ENCODE data around the gene CSMD2. TPM values are rescaled to one million over a fixed set of nuclear protein-coding genes. Genes with fewer than 3 reads are reported as not detected.

The CSMD2 gene
- total and polyA plus RNA-seq, 7 donors: under 0.01 to 0.83 (median 0.16) TPM

DNA sequence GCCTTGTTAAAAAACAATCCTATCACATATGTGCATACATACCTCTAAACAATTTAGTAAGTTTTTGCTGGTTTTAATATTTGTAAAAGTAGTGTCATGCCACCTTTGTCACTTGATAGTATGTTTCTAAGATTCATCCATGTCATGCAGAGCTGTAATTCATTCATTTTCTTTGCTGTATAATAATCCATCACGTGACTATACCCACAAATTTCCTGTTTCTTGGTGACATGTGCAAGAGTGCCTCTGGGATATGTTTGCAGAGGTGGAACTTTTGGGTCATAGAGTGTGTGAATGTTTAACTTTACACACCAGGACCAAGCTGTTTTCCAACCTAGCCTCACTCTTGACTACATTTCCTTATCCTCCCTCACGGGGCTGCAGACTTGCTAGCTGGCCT, 629.7 kb downstream of the CSMD2 start:
- 15 to 66% methylated on average over 2 of the region's 2 CpGs for WGBS, 2 donors
- H3K27me3 ChIP-seq: no peaks in the 10 kb centered on the region
- no peaks in the 10 kb centered on the region for H3K9me3 ChIP-seq
- H3K27ac ChIP-seq: no peak overlapping the region
- intact Hi-C loops (cut with DNase I): no loop called here
- no peak for TF ChIP-seq POLR2A (IDR thresholded peaks at IDR 0.05)
- no peak for TF ChIP-seq POLR2AphosphoS5 (IDR thresholded peaks at IDR 0.05)
- no peak for TF ChIP-seq EP300 (IDR thresholded peaks at IDR 0.05)
- TF ChIP-seq, protein P1, sequence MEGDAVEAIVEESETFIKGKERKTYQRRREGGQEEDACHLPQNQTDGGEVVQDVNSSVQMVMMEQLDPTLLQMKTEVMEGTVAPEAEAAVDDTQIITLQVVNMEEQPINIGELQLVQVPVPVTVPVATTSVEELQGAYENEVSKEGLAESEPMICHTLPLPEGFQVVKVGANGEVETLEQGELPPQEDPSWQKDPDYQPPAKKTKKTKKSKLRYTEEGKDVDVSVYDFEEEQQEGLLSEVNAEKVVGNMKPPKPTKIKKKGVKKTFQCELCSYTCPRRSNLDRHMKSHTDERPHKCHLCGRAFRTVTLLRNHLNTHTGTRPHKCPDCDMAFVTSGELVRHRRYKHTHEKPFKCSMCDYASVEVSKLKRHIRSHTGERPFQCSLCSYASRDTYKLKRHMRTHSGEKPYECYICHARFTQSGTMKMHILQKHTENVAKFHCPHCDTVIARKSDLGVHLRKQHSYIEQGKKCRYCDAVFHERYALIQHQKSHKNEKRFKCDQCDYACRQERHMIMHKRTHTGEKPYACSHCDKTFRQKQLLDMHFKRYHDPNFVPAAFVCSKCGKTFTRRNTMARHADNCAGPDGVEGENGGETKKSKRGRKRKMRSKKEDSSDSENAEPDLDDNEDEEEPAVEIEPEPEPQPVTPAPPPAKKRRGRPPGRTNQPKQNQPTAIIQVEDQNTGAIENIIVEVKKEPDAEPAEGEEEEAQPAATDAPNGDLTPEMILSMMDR (IDR thresholded peaks at IDR 0.05): no peak
- no peaks in the 10 kb centered on the region for H3K4me1 ChIP-seq
- no peak for DNase-seq
- no peak overlapping the region for H3K4me3 ChIP-seq
- no peaks in the 10 kb centered on the region for H3K36me3 ChIP-seq

DNA sequence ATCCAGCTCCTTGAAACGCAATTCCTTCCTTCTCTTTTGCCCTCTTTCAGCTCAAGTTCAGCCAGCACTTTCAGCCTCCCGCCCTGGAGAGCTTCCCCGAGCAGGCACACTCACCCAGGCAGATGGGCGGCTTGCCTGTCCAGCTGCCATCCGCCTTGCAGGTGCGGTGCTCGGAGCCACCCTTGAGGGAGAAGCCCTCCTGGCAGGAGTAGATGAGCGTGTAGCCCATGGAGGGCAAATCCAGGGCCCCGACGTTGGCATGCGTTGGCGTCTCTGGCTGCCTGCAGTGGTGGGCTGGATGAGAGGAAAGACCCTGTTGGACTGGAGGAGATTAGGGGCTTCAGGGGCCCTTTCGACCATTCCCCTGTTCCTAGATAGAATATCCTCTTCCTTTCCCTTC, 632.1 kb downstream of the CSMD2 start:
- Histone ChIP-seq H3K9me3 (no peaks in the 10 kb centered on the region), H3K27me3 (no peaks in the 10 kb centered on the region), H3K27ac (no peak overlapping the region), H3K36me3 (no peaks in the 10 kb centered on the region), H3K4me3 (no peak overlapping the region), H3K4me1 (no peaks in the 10 kb centered on the region)
- TF ChIP-seq POLR2A (IDR thresholded peaks at IDR 0.05) (no peak), POLR2AphosphoS5 (IDR thresholded peaks at IDR 0.05) (no peak), EP300 (IDR thresholded peaks at IDR 0.05) (no peak)
- TF ChIP-seq, protein P1 (IDR thresholded peaks at IDR 0.05): no peak
- 85 to 91% methylated on average over 13 of the region's 13 CpGs for WGBS, 2 donors
- no peak for DNase-seq
- intact Hi-C loops (cut with DNase I): no loop called here

DNA sequence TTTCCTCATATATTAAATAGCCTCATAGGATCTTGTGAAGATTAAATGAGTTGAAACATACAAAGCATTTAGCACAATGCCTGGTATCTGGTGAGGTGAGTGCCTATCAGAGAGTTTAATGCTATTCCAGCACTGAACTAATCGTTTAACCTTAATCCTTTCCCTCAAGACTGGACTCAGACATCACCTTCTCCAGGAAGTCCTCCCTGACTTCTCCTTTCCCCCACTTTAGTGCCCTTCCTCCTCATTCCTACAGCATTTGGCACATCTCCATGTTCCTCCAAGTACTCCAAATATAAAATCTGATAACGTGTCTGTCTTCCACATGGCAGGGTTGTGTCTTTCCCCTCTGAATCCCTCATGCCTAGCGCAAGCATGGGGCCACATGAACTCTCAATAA, 632.8 kb downstream of the CSMD2 start:
- Histone ChIP-seq H3K9me3 (no peaks in the 10 kb centered on the region), H3K27me3 (no peaks in the 10 kb centered on the region), H3K4me3 (no peak overlapping the region), H3K4me1 (no peaks in the 10 kb centered on the region), H3K36me3 (no peaks in the 10 kb centered on the region), H3K27ac (no peak overlapping the region)
- no peak for DNase-seq
- intact Hi-C loops (cut with DNase I): no loop called here
- WGBS, 2 donors: 62 to 80% methylated on average over 3 of the region's 3 CpGs
- TF ChIP-seq EP300 (IDR thresholded peaks at IDR 0.05) (no peak), POLR2A (IDR thresholded peaks at IDR 0.05) (no peak), POLR2AphosphoS5 (IDR thresholded peaks at IDR 0.05) (no peak)
- TF ChIP-seq, protein P1 (IDR thresholded peaks at IDR 0.05): no peak

DNA sequence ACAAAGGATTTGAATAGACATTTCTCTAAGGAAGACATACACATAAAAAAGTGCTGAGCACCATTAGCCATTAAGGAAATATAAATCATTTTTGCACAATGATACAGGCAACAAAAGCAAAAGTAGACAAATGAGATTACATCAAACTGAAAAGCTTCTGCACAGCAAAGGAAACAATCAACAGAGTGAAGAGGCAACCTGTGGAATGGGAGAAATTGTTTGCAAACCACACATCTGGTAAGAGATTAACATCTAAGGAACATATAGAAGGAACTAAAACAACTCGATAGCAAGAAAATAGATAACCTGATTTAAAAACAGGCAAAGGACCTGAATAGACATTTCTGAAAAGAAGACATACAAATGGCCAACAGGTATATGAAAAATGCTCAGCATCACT, 635.1 kb downstream of the CSMD2 start:
- Histone ChIP-seq H3K27me3 (no peaks in the 10 kb centered on the region), H3K4me1 (no peaks in the 10 kb centered on the region), H3K9me3 (no peaks in the 10 kb centered on the region), H3K36me3 (no peaks in the 10 kb centered on the region), H3K27ac (no peak overlapping the region), H3K4me3 (no peak overlapping the region)
- TF ChIP-seq POLR2AphosphoS5 (IDR thresholded peaks at IDR 0.05) (no peak), EP300 (IDR thresholded peaks at IDR 0.05) (no peak)
- TF ChIP-seq, protein P1 (IDR thresholded peaks at IDR 0.05): no peak
- intact Hi-C loops (cut with DNase I): no loop called here
- WGBS, 2 donors: 58 to 59% methylated on average over 1 of the region's 1 CpG
- DNase-seq: no peak

DNA sequence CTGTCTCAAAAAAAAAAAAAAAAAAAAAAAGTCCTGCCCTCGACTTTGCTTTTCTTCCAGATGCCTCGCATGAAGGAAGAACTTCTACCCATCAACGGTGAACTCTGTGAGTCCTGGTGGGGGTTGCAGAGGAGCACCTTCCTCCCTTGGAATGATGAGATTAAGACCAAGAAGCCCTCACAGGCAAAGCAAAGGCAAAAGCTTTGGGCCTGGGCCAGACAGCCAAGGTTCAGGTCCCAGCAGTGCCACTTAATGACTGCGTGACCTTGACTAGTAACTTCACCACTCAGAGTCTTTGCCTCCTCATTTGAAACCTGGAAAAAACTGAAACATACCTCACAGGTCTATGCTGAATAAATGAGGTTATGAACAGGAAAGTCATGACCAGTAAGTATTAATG, 637.1 kb downstream of the CSMD2 start:
- Histone ChIP-seq H3K27me3 (no peaks in the 10 kb centered on the region), H3K9me3 (no peaks in the 10 kb centered on the region), H3K4me1 (no peaks in the 10 kb centered on the region), H3K36me3 (no peaks in the 10 kb centered on the region), H3K4me3 (no peak overlapping the region), H3K27ac (no peak overlapping the region)
- no peak for DNase-seq
- TF ChIP-seq, protein P1 (IDR thresholded peaks at IDR 0.05): no peak
- TF ChIP-seq POLR2AphosphoS5 (IDR thresholded peaks at IDR 0.05): no peak
- no peak for TF ChIP-seq EP300 (IDR thresholded peaks at IDR 0.05)
- TF ChIP-seq POLR2A (IDR thresholded peaks at IDR 0.05): no peak
- 60 to 93% methylated on average over 4 of the region's 4 CpGs for WGBS, 2 donors
- intact Hi-C loops (cut with DNase I): no loop called here

Data from sigmoid colon (tissue), 7 donors.